ENCODE measurements around the gene ZNF165.

ZNF165 gene

GRCh38 chr6:28124350-28124970, 44.1 kb downstream of the ZNF165 start, which contains the start of gene ZSCAN16:
ZSCAN16 (plus strand) TSS chr6:28124609; CDS start chr6:28125444, 835 bp downstream.
- peak; percentile 51 for DNase-seq

- no peak for DNase-seq
Observed at GRCh38 chr6:28124971-28125353, 44.6 kb downstream of the ZNF165 start.

- DNase-seq = no peak
Observed at GRCh38 chr6:28125401-28125800, 45.0 kb downstream of the ZNF165 start.

- DNase-seq = no peak
Observed at GRCh38 chr6:28134015-28134414, 53.6 kb downstream of the ZNF165 start.

- DNase-seq = no peak
Observed at GRCh38 chr6:28134716-28135115, 54.3 kb downstream of the ZNF165 start.

GRCh38 chr6:28135393-28135792, 55.0 kb downstream of the ZNF165 start:
- no peak for DNase-seq

- peak; percentile 60 for DNase-seq
Observed at GRCh38 chr6:28136585-28137504, 56.5 kb downstream of the ZNF165 start.

- DNase-seq = peak; percentile 17
Observed at GRCh38 chr6:28137505-28137981, 57.2 kb downstream of the ZNF165 start.

All from activated T-cell treated with anti-CD3 and anti-CD28 coated beads for 4 hours (primary cell).